Measurements from ENCODE around the gene JADE2.

- TF ChIP-seq CTCF (IDR thresholded peaks at IDR 0.05; ENCODE audit: insufficient read depth, low read depth, low read length): no peak
- no peak for TF ChIP-seq EZH2 (IDR thresholded peaks at IDR 0.05; ENCODE audit: insufficient read depth, low read length)
Measured at GRCh38 chr5:134609232-134609851, 83.9 kb downstream of the JADE2 start.
